IMR-90 (cell line): Measurements from ENCODE around the gene SMIM26. TPM values are rescaled to one million over a fixed set of nuclear protein-coding genes. Genes with fewer than 3 reads are reported as not detected.

Experiments
- ATAC-seq: fragments of 200-7000 bp; cut with Tn5 transposase; 2 replicates; pipeline ENCODE4 v1.9.1; 2020; ENCODE audit warnings: low read depth, mild to moderate bottlenecking, moderate library complexity
- BruUV-seq: library from RNA; stranded (reverse); fragments of 400-500 nt; replicated peaks from 2 replicates; lab custom pipeline; 2021; lab: Mats Ljungman, UMichigan
- CTCF ChIA-PET: fragments of 300-600 bp; formaldehyde crosslinking; extraction: SDS; loops from one replicate; lab custom pipeline; 2021; ENCODE audit warnings: antibody characterized with exemption; lab: Yijun Ruan, JAX
- POLR2A ChIA-PET: fragments of 300-600 bp; sonication (Branson Sonifier 250); formaldehyde crosslinking; loops from one replicate; lab custom pipeline; 2022; ENCODE audit warnings: antibody characterized with exemption; ENCODE audit not compliant: unreplicated experiment; lab: Charles Lee
- DNase-seq: peaks from one replicate; pipeline ENCODE4 v3.0.0; 2013
- H2AFZ ChIP-seq: replicated peaks from 2 replicates; pipeline ENCODE3; 2013; ENCODE audit warnings: low read length, mild to moderate bottlenecking; ENCODE audit not compliant: poor library complexity
- H2AK5ac ChIP-seq: 2 replicates; pipeline ENCODE4 v1.6.1; 2013; ENCODE audit warnings: low read depth, low read length, inconsistent platforms
- H2AK9ac ChIP-seq: replicated peaks from 2 replicates; pipeline ENCODE3; 2013; ENCODE audit warnings: mild to moderate bottlenecking, low read depth, low read length, moderate library complexity; ENCODE audit not compliant: poor library complexity
- H2BK120ac ChIP-seq: 2 replicates; pipeline ENCODE4 v1.6.1; 2013; ENCODE audit warnings: low read depth, low read length, inconsistent platforms
- H2BK15ac ChIP-seq: 3 replicates; pipeline ENCODE4 v1.6.1; 2013; ENCODE audit warnings: low read depth, low read length, inconsistent platforms
- H2BK20ac ChIP-seq: 2 replicates; pipeline ENCODE4 v1.6.1; 2013; ENCODE audit warnings: low read depth, mild to moderate bottlenecking, inconsistent platforms, low read length, moderate library complexity
- H2BK5ac ChIP-seq: 2 replicates; pipeline ENCODE4 v1.6.1; 2013; ENCODE audit warnings: mild to moderate bottlenecking, low read depth, low read length, inconsistent platforms; ENCODE audit not compliant: poor library complexity, severe bottlenecking
- H3K14ac ChIP-seq: replicated peaks from 2 replicates; pipeline ENCODE4 v1.6.1; 2013; ENCODE audit warnings: low read depth, low read length, inconsistent platforms
- H3K18ac ChIP-seq: 2 replicates; pipeline ENCODE4 v1.6.1; 2013; ENCODE audit warnings: low read depth, low read length, control low read depth
- H3K23ac ChIP-seq: 2 replicates; pipeline ENCODE4 v1.6.1; 2013; ENCODE audit warnings: low read depth, low read length, inconsistent platforms
- H3K27ac ChIP-seq: 2 replicates; pipeline ENCODE4 v1.5.1; 2013; ENCODE audit warnings: mild to moderate bottlenecking, control low read depth, low read length; ENCODE audit not compliant: insufficient read depth
- H3K27me3 ChIP-seq: 2 replicates; pipeline ENCODE4 v1.6.1; 2013; ENCODE audit warnings: low read length; ENCODE audit not compliant: control insufficient read depth, insufficient read depth
- H3K36me3 ChIP-seq: 2 replicates; pipeline ENCODE4 v1.6.1; 2013; ENCODE audit warnings: low read length, mixed read lengths; ENCODE audit not compliant: control insufficient read depth, insufficient read depth
- H3K4ac ChIP-seq: 2 replicates; pipeline ENCODE4 v1.6.1; 2013; ENCODE audit warnings: low read depth, low read length, inconsistent platforms
- H3K4me1 ChIP-seq: 2 replicates; pipeline ENCODE4 v1.6.1; 2013; ENCODE audit warnings: low read length, mixed read lengths; ENCODE audit not compliant: control insufficient read depth, insufficient read depth
- H3K4me2 ChIP-seq: 2 replicates; pipeline ENCODE4 v1.6.1; 2013; ENCODE audit warnings: low read depth, mild to moderate bottlenecking, control low read depth, low read length, moderate library complexity
- H3K4me3 ChIP-seq: 2 replicates; pipeline ENCODE4 v1.5.1; 2013; ENCODE audit warnings: low read depth, mild to moderate bottlenecking, control low read depth, low read length, moderate library complexity; ENCODE audit not compliant: insufficient read depth
- H3K56ac ChIP-seq: 2 replicates; pipeline ENCODE4 v1.6.1; 2013; ENCODE audit warnings: low read length, inconsistent platforms; ENCODE audit not compliant: insufficient read depth; ENCODE audit errors: extremely low read depth
- H3K79me1 ChIP-seq, 2 experiments: 2 replicates each; pipeline ENCODE4 v1.6.1; 2013; ENCODE audit warnings: low read length in 2 of 2, inconsistent platforms in 1 of 2, low read depth in 1 of 2
- H3K9ac ChIP-seq: 2 replicates; pipeline ENCODE4 v1.6.1; 2013; ENCODE audit warnings: low read depth, low read length, control low read depth
- H3K9me1 ChIP-seq: 2 replicates; pipeline ENCODE4 v1.6.1; 2013; ENCODE audit warnings: low read length, inconsistent platforms; ENCODE audit not compliant: insufficient read depth
- H3K9me3 ChIP-seq: 2 replicates; pipeline ENCODE4 v1.6.1; 2013; ENCODE audit warnings: low read length; ENCODE audit not compliant: control insufficient read depth, insufficient read depth
- H4K20me1 ChIP-seq: 2 replicates; pipeline ENCODE4 v1.6.1; 2013; ENCODE audit warnings: low read length, inconsistent platforms; ENCODE audit not compliant: insufficient read depth
- H4K5ac ChIP-seq: 2 replicates; pipeline ENCODE4 v1.6.1; 2013; ENCODE audit warnings: mild to moderate bottlenecking, low read depth, low read length, control low read depth
- H4K8ac ChIP-seq, 2 experiments: 2 replicates each; pipeline ENCODE4 v1.6.1; 2013; ENCODE audit warnings: low read depth in 2 of 2, low read length in 2 of 2, control low read depth in 1 of 2, inconsistent platforms in 1 of 2
- H4K91ac ChIP-seq: 2 replicates; pipeline ENCODE4 v1.6.1; 2013; ENCODE audit warnings: low read depth, low read length, inconsistent platforms; ENCODE audit not compliant: insufficient read depth
- BHLHE40 ChIP-seq: fragments of 150-350 bp; IDR thresholded peaks from 2 replicates; pipeline ENCODE4 v1.6.1; 2016; ENCODE audit warnings: mild to moderate bottlenecking, low read depth, low read length
- CHD1 ChIP-seq: IDR thresholded peaks from 2 replicates; pipeline ENCODE4 v1.6.1; 2012; ENCODE audit warnings: low read depth, low read length, improper control_type of control experiment
- CTCF ChIP-seq: conservative IDR thresholded peaks from 2 replicates; pipeline ENCODE4 v1.5.1; 2012; ENCODE audit warnings: mild to moderate bottlenecking, low read depth, low read length, improper control_type of control experiment
- FOS ChIP-seq: fragments of 150-350 bp; IDR thresholded peaks from 2 replicates; pipeline ENCODE4 v1.6.1; 2016; ENCODE audit warnings: low read depth, low read length
- MAFK ChIP-seq: IDR thresholded peaks from 2 replicates; pipeline ENCODE4 v1.6.1; 2012; ENCODE audit warnings: low read depth, low read length, improper control_type of control experiment
- MAZ ChIP-seq: IDR thresholded peaks from 2 replicates; pipeline ENCODE4 v1.6.1; 2012; ENCODE audit warnings: low read depth, mild to moderate bottlenecking, low read length, improper control_type of control experiment, moderate library complexity, borderline replicate concordance
- RAD21 ChIP-seq: IDR thresholded peaks from 2 replicates; pipeline ENCODE4 v1.6.1; 2012; ENCODE audit warnings: low read length, improper control_type of control experiment
- RCOR1 ChIP-seq: IDR thresholded peaks from 2 replicates; pipeline ENCODE4 v1.6.1; 2012; ENCODE audit warnings: mild to moderate bottlenecking, low read length, improper control_type of control experiment; ENCODE audit not compliant: insufficient replicate concordance
- USF2 ChIP-seq: fragments of 150-350 bp; IDR thresholded peaks from 2 replicates; pipeline ENCODE4 v1.6.1; 2017; ENCODE audit warnings: mild to moderate bottlenecking, antibody characterized with exemption, low read length, low read depth
- WGBS, 2 experiments: methylation state at CpG; one replicate each; pipeline versions ENCODE4 v1.1.5 to v1.1.7; 2013; ENCODE audit warnings: missing lambda C conversion rate in 2 of 2; ENCODE audit not compliant: insufficient read length in 1 of 2; ENCODE audit errors: extremely low coverage in 2 of 2; 5-methylcytosine and 5-hydroxymethylcytosine counted together
- dilution Hi-C: fragments of 300-500 bp; cut with HindIII; formaldehyde crosslinking; loops from one replicate; pipeline ENCODE4 v1.14.3; 2018; ENCODE audit warnings: low sequenced_read_pairs; ENCODE audit not compliant: unreplicated experiment
- in situ Hi-C: fragments of 300-500 bp; cut with MboI; formaldehyde crosslinking; loops from 3 replicates; pipeline ENCODE4 v1.14.3; 2019; ENCODE audit warnings: low sequenced_read_pairs, inconsistent platforms, mixed read lengths
- intact Hi-C: fragments of 100-400 bp; cut with micrococcal nuclease; formaldehyde crosslinking; loops from 2 replicates; pipeline ENCODE4 v1.10.0; 2022
- polyA plus RNA-seq, 3 experiments: library from polyadenylated mRNA; depleted of rRNA; stranded (reverse); fragments of >200 nt; gene quantifications; 2 replicates each; pipeline ENCODE4 v1.2.3, GENCODE V29; 2012; ENCODE audit warnings: low replicate concordance in 1 of 3
- total RNA-seq: library from RNA; depleted of rRNA; stranded (reverse); fragments of >200 nt; gene quantifications from 2 replicates; pipeline ENCODE4 v1.2.3, GENCODE V29; 2012

The SMIM26 gene
- total and polyA plus RNA-seq, 2 of the 4 experiments (the other 2 are of a cell fraction), result 42.8 to 45.7 TPM

- no peak for DNase-seq
- no peak overlapping the region for H2BK5ac ChIP-seq
- no peaks in the 10 kb centered on the region for H3K79me1 ChIP-seq
- no peak overlapping the region for H3K4ac ChIP-seq
- H3K4me1 ChIP-seq, result no peaks in the 10 kb centered on the region
- ATAC-seq, result no peak
- H3K27ac ChIP-seq, result no peak overlapping the region
- TF ChIP-seq RCOR1 (no peak), RAD21 (no peak), CHD1 (no peak), BHLHE40 (no peak), FOS (no peak), MAFK (no peak), MAZ (no peak), CTCF (no peak), USF2 (no peak)
- no peak overlapping the region for H3K9ac ChIP-seq
- no peak overlapping the region for H4K5ac ChIP-seq
- dilution Hi-C loops (no loop called here), in situ Hi-C loops (no loop called here), intact Hi-C loops (no loop called here)
- no peaks in the 10 kb centered on the region for H4K20me1 ChIP-seq
- H3K4me2 ChIP-seq, result no peak overlapping the region
- H2AK9ac ChIP-seq, result no peak overlapping the region
- no CpG with 5 or more reads among the region's 6 CpGs for WGBS, 2 experiments
- H2BK15ac ChIP-seq, result no peak overlapping the region
- H3K27me3 ChIP-seq, result no peaks in the 10 kb centered on the region; the same call in 1 of the 2 replicates
- H3K23ac ChIP-seq, result no peak overlapping the region
- no peak overlapping the region for H2AFZ ChIP-seq
- no peaks in the 10 kb centered on the region for H3K9me1 ChIP-seq
- CTCF ChIA-PET, result no interaction called here
- H3K36me3 ChIP-seq, result no peaks in the 10 kb centered on the region
- no TSS peak for BruUV-seq
- no peak overlapping the region for H3K4me3 ChIP-seq
- no peaks in the 10 kb centered on the region for H3K9me3 ChIP-seq
- POLR2A ChIA-PET, result no interaction called here
- no peak overlapping the region for H2BK20ac ChIP-seq
- H2AK5ac ChIP-seq, result no peak overlapping the region
- no peak overlapping the region for H3K14ac ChIP-seq
- H3K18ac ChIP-seq, result no peak overlapping the region
- H4K91ac ChIP-seq, result no peak overlapping the region
- H4K8ac ChIP-seq, result no peak overlapping the region
- no peak overlapping the region for H2BK120ac ChIP-seq
- no peak overlapping the region for H3K56ac ChIP-seq
These were observed 11.3 kb downstream of the SMIM26 start for GRCh38 chr20:18578581-18578980.
